HG03571 (cell line): ENCODE measurements around the gene ZMYND10.
"Not testable (repeated sequence)": the region's sequence is repeated elsewhere in the genome, so short reads cannot be mapped to it uniquely, and the experiment has no call there.

Source experiments
- ATAC-seq: cut with Tn5 transposase; IDR thresholded peaks from one replicate; pipeline ENCODE4 v1.9.1; 2021; ENCODE audit not compliant: unreplicated experiment

ZMYND10 gene

GRCh38 chr3:50312041-50312440 lies 33.5 kb downstream of the ZMYND10 start:
- ATAC-seq = not testable (repeated sequence)

- ATAC-seq = no peak
Observed at GRCh38 chr3:50304601-50305000, 40.9 kb downstream of the ZMYND10 start.

- no peak for ATAC-seq
Observed at GRCh38 chr3:50303013-50303815, 42.3 kb downstream of the ZMYND10 start, which contains the start of gene HYAL1. HYAL1 (minus strand) TSS chr3:50303574; CDS start chr3:50302956, 618 bp downstream.

GRCh38 chr3:50302095-50303012 lies 43.2 kb downstream of the ZMYND10 start:
- no peak for ATAC-seq

- ATAC-seq = no peak
Observed at GRCh38 chr3:50300681-50301254, 44.8 kb downstream of the ZMYND10 start.

GRCh38 chr3:50299929-50300680 lies 45.4 kb downstream of the ZMYND10 start:
- ATAC-seq = no peak

GRCh38 chr3:50299638-50299928 lies 45.9 kb downstream of the ZMYND10 start:
- no peak for ATAC-seq

- peak; percentile 84 for ATAC-seq
Observed at GRCh38 chr3:50298836-50299637, 46.5 kb downstream of the ZMYND10 start, which contains the start of the genes HYAL3 and NAA80. HYAL3 (minus strand) TSS chr3:50299405; CDS start chr3:50295602, 3,803 bp downstream. NAA80 (minus strand) TSS chr3:50299405; CDS start chr3:50297463, 1,942 bp downstream.

- ATAC-seq = no peak
Observed at GRCh38 chr3:50297896-50298725, 47.4 kb downstream of the ZMYND10 start.

- ATAC-seq = no peak
Observed at GRCh38 chr3:50297384-50297775, 48.2 kb downstream of the ZMYND10 start.

- ATAC-seq = no peak
Observed at GRCh38 chr3:50296721-50297383, 48.7 kb downstream of the ZMYND10 start.

- ATAC-seq = no peak
Observed at GRCh38 chr3:50295553-50296431, 49.7 kb downstream of the ZMYND10 start.

- ATAC-seq = no peak
Observed at GRCh38 chr3:50294492-50295403, 50.8 kb downstream of the ZMYND10 start.

GRCh38 chr3:50294089-50294488 lies 51.4 kb downstream of the ZMYND10 start:
- ATAC-seq = no peak

GRCh38 chr3:50293079-50293801 lies 52.3 kb downstream of the ZMYND10 start:
- ATAC-seq = no peak
